Kasumi-1 (cell line): ENCODE data around the gene FUT6.

ENCODE experiments used
- DNase-seq, 2 experiments: peaks; one replicate each; lab custom pipeline; 2025; lab: John Stamatoyannopoulos, UW

FUT6 gene

DNA sequence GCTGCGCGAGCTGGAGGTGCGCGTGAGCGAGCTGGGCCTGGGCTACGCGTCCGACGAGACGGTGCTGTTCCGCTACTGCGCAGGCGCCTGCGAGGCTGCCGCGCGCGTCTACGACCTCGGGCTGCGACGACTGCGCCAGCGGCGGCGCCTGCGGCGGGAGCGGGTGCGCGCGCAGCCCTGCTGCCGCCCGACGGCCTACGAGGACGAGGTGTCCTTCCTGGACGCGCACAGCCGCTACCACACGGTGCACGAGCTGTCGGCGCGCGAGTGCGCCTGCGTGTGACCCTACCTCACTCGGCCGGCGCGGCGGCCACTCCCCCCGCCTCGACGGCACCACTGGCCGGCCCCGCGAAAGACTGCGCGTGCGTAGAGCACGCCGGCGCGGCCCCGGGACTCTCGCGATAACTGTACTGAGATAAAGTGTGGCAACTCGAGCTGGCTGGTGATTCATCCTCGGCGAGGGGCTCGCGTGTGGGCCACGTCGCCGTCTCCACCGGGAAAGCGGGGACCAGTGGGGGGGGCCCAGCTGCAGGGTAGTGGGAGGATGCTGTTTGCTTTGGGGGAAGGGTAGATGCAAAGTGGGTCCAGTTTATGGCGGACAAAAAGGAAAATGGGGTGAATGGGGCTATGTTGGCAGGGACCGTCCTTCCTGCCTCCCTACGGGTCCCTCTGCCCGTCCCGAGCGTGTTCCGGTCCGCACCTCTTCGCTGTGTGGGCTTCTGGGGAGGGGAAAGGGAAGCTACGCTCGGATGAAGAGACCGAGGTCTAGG, 11.4 kb downstream of the FUT6 start:
- DNase-seq = peak; percentile 72 to 84

- no peak for DNase-seq
These were observed 12.1 kb downstream of the FUT6 start for GRCh38 chr19:5827342-5827890.

GRCh38 chr19:5826531-5827341, 12.8 kb downstream of the FUT6 start:
- peak in 1 of 2 experiments; percentile 14 for DNase-seq

DNA sequence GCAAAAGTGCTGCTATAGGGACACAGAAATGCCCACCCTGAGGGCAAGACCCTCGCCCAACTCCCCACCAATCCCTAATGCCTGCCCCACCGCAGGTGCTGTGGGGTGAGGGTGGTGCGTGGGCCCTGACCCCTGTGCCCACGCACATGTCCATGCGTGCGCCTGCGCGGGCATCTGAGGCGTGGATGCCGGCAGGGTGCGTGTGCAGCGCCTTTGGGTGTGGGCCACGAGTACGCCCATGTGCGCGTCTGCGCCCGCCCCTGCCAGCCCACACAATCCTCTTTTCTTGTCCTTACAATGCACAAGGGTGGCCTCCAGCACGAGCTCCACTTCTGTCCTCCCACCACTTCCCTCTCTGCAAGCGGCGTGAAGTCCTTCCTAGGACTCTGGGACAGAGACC, 14.3 kb downstream of the FUT6 start:
- no peak for DNase-seq

DNA sequence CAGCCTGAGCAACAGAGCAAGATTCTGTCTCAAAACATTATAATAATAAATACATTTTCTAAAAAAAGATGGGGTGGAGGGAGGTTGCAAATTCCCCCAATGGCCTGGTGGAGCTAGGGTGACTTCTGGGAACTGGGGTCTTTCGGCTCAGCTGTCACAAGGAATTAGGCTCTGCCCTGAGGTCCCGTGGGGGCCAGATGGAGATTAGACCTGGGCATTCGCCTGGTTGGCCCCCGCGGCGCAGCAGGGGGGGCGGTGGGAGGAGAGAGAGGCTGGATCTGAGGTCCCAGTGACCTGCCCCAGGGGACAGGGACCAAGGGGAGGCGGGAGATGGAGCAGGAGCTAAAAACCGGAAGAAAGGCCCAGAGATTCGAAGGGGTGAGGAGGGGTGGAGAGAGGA, 14.8 kb downstream of the FUT6 start:
- DNase-seq = no peak

DNA sequence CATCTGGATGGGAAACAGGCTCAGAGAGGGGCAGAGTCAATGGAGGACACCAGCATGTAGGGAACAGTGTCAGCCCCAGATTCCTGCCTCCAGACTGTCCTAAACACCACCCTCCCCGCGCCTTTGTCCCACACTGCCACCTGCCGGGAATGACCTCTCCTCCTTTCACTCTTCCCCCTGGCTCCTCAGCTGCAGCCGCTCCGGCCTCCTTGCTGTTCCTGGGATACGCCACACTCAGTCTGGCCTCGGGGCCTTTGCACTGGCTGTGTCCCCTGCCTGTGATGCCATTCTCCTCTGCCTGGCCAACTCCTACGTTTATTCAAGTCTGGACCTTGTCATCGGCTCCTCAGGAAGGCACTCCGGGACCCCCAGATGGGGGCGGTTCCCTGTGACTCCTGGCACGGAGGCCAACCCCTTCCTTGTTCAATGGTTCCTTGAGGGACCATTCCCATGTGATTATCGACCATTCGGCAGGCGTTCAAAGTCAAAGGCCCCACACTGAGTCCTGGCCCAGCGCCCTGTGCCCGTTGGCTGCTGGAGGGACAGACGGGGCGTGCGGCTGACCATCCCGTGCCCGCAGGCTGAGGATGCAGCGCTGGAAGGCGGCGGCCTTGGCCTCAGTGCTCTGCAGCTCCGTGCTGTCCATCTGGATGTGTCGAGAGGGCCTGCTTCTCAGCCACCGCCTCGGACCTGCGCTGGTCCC, 15.8 kb downstream of the FUT6 start:
- peak; percentile 24 to 31 for DNase-seq

DNA sequence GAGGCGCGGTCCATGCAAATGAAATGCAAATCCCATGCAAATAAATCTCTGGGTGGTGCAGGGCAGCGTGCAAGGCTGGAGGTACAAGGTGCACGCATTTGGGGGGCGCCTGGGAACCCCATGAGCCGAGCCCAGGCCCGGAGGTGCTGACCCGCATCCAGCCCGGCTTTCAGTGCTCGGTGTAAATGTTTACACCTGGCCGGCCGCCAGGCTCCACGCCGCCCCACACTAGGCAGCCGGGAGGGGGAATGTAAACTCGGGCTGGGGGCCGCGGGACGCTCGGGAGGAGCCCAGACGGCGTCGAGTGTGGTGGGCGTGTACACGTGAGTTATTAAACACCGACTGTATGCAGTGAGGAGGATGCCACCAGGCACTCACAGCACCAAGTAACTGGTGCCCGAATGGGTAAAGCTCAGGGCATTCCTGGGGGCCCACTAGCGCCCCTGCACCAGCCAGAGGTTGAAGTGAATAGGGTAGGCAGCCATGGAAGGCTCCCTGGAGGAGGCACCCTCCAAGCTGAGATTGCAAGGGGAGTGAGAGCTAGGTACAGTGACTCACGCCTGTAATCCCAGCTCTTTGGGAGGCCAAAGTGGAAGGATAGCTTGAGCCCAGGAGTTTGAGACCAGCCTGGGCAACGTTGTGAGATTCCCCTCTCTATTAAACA, 17.2 kb downstream of the FUT6 start:
- DNase-seq = no peak

GRCh38 chr19:5821521-5822180, 17.9 kb downstream of the FUT6 start:
- DNase-seq = no peak

DNA sequence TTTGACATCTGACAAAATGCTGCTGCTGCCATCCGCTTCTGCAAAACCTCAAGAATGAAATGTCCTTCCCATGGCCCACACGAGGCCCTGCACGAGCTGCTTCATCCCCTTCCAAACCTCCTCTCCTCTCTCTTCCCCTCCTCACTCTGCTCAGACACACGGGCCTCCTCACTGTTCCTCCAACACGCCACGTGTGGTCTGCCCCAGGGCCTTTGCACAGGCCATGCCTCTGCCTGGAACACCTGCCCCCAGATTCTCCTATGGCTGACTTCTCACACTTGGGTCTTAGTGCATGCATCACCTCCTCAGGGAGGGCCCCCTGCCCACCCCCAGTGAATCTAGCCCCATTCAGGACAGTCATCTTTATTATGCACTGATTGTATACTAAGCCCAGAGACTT, 18.7 kb downstream of the FUT6 start:
- no peak for DNase-seq

DNA sequence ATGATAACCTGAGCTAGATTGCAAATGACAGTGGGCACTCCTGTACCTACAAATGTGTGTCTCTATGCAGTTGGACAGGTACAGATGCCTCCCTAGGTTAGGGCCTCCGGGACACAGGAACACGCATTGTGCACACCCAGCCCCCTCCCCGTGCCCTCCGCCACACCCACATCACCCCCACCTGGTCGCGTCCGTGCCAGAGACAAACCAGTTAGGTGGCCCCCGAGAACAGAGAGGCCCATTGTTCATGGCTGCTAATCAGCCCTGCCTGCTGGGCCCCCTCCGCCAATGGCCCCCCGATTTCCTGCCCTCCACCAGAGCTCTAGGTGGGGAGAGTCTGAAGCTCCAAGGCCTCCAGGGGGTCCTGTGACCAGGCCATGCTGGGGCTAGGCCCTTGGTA, 20.9 kb downstream of the FUT6 start:
- no peak for DNase-seq

DNA sequence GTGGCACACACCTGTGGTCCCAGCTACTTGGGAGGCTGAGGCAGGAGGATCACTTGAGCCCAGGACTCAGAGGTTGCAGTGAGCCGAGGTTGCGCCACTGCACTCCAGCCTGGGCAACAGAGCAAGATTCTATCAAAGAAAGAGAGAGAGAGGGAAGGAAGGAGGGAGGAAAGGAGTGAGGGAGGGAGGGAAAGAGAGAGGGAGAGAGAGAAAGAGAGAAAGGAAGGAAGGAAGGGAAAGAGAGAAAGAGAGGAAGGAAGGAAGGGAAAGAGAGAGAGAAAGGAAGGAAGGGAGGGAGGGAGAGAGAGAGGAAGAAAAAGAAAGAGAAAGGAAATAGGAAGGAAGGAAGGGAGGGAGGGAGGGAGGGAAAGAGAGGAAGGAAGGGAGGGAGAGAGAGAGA, 22.3 kb downstream of the FUT6 start:
- DNase-seq = no peak

DNA sequence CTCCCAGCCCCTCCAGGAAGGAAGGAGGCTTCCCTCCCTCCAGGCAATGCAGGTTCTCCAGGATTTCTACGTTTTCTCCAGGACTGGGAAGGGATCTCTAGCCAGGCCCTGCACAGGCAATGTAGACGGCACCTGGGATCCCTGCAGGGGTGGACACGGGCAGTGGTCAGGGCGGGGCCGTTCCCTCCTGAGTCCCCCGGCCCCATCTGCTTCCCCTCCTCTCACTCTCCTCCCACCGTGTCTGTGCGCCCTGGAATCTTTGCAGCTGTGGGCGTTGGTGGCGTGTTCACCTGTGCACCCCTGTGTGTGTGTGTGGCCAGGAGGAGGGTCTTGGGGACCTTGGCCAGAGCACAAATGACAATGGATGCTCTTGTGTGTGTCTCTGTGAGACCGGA, 24.7 kb downstream of the FUT6 start:
- no peak for DNase-seq

GRCh38 chr19:5814123-5814851, 25.2 kb downstream of the FUT6 start:
- DNase-seq = no peak

DNA sequence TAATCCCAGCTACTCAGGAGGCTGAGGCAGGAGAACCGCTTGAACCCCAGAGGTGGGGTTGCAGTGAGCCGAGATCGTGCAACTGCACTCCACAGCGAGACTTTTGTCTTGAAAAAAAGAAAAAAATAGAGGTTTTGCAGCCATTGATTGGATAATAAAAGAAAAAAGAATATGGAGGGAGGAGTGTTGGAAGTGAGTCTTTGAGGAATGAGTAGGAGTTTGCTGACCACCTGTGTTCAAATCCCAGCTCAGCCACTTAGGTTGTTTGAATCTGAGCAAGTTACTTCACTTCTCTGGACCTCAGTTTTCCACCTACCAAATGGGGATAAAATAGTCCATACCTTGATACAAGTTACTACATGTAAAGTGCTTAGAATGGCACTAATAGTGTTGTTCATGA, 28.4 kb downstream of the FUT6 start:
- no peak for DNase-seq

GRCh38 chr19:5809469-5809868, 30.0 kb downstream of the FUT6 start:
- no peak for DNase-seq

DNA sequence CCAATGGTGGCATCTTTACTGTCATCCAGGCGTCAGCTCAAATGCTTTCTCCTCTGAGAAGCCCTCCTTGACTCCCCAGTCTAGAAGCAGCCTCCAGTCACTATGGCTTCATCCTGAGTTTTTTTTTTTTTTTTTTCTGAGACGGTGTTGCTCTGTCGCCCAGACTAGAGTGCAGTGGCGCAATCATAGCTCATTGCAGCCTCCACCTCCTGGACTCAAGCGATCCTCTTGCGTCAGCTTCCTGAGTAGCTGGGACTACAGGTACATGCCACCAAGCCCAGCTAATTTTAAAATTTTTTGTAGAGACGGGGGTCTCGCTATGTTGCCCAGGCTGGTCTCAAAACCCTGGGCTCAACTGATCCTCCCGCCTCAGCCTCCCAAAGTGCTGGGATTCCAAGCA, 30.4 kb downstream of the FUT6 start:
- no peak for DNase-seq

- DNase-seq = no peak
These were observed 31.2 kb downstream of the FUT6 start for GRCh38 chr19:5808120-5808816.

DNA sequence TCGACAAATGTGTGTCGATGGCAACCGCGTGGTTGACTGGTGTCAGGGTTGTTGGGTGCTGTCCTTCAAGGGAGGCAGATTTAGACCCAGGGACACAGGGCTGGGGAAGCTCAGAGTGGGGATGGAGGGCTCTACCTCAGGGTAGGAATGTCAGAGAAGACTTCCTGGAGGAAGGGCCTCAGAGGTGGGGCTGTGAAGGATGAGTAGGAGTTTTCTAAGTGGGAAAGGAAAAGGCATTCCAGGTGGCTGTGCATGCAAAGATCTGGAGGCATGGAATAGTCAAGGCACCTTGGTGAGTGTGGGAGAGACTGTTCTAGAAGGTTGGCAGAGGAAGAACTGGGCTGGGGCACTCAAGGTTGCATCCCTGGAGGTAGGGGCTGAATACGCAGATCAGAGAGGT, 32.6 kb downstream of the FUT6 start:
- no peak for DNase-seq

DNA sequence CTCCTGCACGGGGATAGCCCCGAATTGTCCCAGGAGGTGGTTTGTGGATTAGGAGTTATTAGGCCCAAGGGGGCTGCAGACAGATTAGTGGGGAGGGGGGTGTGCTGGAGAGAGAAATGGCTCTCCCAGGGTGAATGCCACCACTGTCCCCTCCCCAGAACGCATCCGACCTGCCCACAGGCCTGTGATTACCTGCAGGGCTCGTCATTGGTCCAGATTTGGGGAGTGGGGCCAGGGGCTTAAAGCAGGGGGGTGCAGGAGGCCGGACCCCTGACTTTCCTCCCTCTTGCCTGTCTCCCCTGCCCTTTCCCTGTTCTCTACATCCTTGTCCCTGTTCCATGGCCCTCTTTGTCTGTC, 33.4 kb downstream of the FUT6 start:
- no peak for DNase-seq

- DNase-seq = peak; percentile 34 to 52
These were observed 33.9 kb downstream of the FUT6 start for GRCh38 chr19:5805462-5806132.
